ENCODE results near the gene DLGAP1. TPM values are rescaled to one million over a fixed set of nuclear protein-coding genes. Genes with fewer than 3 reads are reported as not detected.

The DLGAP1 gene
- total RNA-seq, 1 experiment from 2014 or later, result 0.07 TPM

DNA sequence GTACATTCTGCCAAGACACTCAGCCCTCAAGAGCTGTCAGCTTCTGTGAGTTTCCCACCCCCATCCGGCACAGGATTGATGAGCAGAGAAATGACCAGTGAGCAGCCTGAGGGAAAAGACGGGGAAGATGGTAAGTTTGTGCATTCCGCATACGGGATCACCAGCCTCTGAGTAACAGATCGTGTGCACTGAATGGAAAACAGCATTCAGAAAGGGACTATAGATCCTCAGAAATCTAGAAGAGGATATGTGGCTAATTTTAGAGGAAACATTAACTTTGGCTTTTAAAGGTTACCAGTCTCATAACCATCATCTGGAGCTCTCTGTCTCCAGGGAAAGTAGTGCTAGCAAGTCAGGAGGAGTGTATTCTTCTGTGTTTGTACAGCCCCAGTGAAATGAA lies 679.1 kb downstream of the DLGAP1 start:
- Mint-ChIP-seq H3K4me1 (ENCODE audit: low read depth, unreplicated experiment) (peaks cover 17% of the 10 kb centered on the region), H3K36me3 (ENCODE audit: insufficient read depth, unreplicated experiment) (no peaks in the 10 kb centered on the region), H3K27ac (ENCODE audit: unreplicated experiment) (no peak overlapping the region), H3K9me3 (ENCODE audit: unreplicated experiment) (no peaks in the 10 kb centered on the region), H3K4me3 (ENCODE audit: unreplicated experiment) (no peak overlapping the region), H3K27me3 (ENCODE audit: insufficient read depth, unreplicated experiment) (no peaks in the 10 kb centered on the region)
- Histone ChIP-seq H3K4me3 (ENCODE audit: low read depth, low read length) (no peak overlapping the region), H3K36me3 (ENCODE audit: control insufficient read depth, insufficient read depth, low read length) (no peaks in the 10 kb centered on the region), H3K4me1 (peaks cover 25% of the 10 kb centered on the region), H3K27me3 (replicated peaks; ENCODE audit: control insufficient read depth, insufficient read depth, low read length) (no peaks in the 10 kb centered on the region), H3K9me3 (no peaks in the 10 kb centered on the region)
- TF ChIP-seq, protein P1, sequence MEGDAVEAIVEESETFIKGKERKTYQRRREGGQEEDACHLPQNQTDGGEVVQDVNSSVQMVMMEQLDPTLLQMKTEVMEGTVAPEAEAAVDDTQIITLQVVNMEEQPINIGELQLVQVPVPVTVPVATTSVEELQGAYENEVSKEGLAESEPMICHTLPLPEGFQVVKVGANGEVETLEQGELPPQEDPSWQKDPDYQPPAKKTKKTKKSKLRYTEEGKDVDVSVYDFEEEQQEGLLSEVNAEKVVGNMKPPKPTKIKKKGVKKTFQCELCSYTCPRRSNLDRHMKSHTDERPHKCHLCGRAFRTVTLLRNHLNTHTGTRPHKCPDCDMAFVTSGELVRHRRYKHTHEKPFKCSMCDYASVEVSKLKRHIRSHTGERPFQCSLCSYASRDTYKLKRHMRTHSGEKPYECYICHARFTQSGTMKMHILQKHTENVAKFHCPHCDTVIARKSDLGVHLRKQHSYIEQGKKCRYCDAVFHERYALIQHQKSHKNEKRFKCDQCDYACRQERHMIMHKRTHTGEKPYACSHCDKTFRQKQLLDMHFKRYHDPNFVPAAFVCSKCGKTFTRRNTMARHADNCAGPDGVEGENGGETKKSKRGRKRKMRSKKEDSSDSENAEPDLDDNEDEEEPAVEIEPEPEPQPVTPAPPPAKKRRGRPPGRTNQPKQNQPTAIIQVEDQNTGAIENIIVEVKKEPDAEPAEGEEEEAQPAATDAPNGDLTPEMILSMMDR (IDR thresholded peaks at IDR 0.05; ENCODE audit: insufficient read depth in 1 of 2, low read depth in 1 of 2, low read length in 1 of 2, severe bottlenecking in 1 of 2, unreplicated experiment in 1 of 2), result no peak
- BruUV-seq (replicated peaks), result no TSS peak
- no peak for DNase-seq
- intact Hi-C loops (cut with micrococcal nuclease; ENCODE audit: unreplicated experiment), result no loop called here
- ChIA-PET CTCF (no interaction called here), POLR2A (no interaction called here)

DNA sequence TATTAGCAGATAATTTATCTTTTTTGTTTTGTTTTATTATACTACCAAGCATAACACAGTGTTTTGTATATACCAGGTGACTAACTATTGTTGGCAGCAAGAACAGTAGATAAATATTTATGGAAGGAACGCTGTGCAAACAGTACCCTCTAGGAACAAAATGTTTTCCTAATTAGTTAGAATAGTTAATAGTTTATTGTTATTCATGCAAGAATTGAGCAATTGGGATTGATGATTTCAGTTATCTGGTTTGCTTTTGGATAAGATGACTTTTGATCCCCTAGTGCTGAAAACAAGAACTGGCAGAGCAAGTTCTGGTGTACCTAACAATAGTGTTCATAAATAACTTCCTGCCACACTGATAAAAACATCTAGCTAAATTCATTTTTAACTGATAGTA lies 681.8 kb downstream of the DLGAP1 start:
- no peaks in the 10 kb centered on the region for H3K36me3 Mint-ChIP-seq (ENCODE audit: insufficient read depth, unreplicated experiment)
- POLR2A ChIA-PET, result interaction anchor here (0.5 kb wide), 1 partner anchor 168 kb away, joined by 4 read pairs; no protein-coding TSS in a partner anchor
- TF ChIP-seq, protein P1 (IDR thresholded peaks at IDR 0.05; ENCODE audit: insufficient read depth in 1 of 2, low read depth in 1 of 2, low read length in 1 of 2, severe bottlenecking in 1 of 2, unreplicated experiment in 1 of 2), result peak; percentile 9 to 25
- CTCF ChIA-PET, result interaction anchor here (2.8 to 4.5 kb wide), 2 partner anchors 96 to 133 kb away, joined by 15 to 35 read pairs; no protein-coding TSS in a partner anchor
- Histone ChIP-seq H3K27me3 (replicated peaks; ENCODE audit: control insufficient read depth, insufficient read depth, low read length) (no peaks in the 10 kb centered on the region), H3K36me3 (ENCODE audit: control insufficient read depth, insufficient read depth, low read length) (no peaks in the 10 kb centered on the region), H3K4me3 (ENCODE audit: low read depth, low read length) (no peak overlapping the region), H3K4me1 (peaks cover 25% of the 10 kb centered on the region), H3K9me3 (no peaks in the 10 kb centered on the region)
- BruUV-seq (replicated peaks), result no TSS peak
- DNase-seq, result peak in 1 of 2 experiments; percentile 46
- H3K27me3 Mint-ChIP-seq (ENCODE audit: insufficient read depth, unreplicated experiment), result no peaks in the 10 kb centered on the region
- H3K27ac Mint-ChIP-seq (ENCODE audit: unreplicated experiment), result no peak overlapping the region
- no peak overlapping the region for H3K4me3 Mint-ChIP-seq (ENCODE audit: unreplicated experiment)
- intact Hi-C loops (cut with micrococcal nuclease; ENCODE audit: unreplicated experiment), result no loop called here
- no peaks in the 10 kb centered on the region for H3K9me3 Mint-ChIP-seq (ENCODE audit: unreplicated experiment)
- H3K4me1 Mint-ChIP-seq (ENCODE audit: low read depth, unreplicated experiment), result peaks cover 17% of the 10 kb centered on the region

DNA sequence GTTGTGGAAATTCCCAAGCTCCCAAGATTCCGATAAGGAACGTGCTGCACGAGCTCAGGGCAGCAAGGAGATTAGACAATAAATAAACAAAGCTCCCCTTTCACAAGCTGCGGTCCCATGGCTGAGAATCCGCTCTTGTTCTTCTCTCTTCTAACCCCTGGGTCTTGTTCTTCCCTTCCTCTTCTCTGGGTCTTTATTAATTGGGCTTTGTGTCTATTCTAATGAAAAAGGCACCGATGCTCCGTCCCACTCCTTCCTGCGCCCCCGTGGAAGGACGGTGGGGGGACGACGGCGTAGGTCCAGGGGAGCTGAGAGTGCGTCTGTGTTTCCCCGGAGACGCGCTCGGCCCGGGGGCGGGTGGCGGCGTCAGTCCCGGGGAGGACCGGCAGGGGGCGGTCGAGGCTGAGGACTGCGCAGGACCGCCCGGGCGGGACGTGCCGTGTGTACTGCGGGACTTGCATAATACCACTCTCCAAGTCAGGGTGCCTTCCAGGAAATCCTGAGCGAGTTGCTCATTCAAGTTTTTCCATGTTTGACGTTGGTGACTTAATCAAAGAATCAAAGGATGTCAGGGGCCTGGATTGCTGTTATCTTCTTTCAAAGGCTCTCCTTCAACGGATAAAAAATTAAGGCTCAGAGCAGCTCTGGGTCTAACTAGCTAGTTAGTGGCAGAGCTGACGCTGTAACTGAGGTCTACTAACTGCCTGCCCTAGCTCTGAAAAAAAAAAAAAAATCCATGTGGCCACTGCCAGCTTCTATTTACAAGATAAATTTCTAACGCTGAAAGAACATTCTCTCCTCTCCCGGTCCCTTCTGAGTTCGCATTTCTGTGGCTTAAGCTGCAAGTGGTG lies 683.8 kb downstream of the DLGAP1 start:
- POLR2A ChIA-PET, result interaction anchor here (0.6 to 0.8 kb wide), 2 partner anchors 47 to 474 kb away, joined by 3 to 14 read pairs; no protein-coding TSS in a partner anchor
- intact Hi-C loops (cut with micrococcal nuclease; ENCODE audit: unreplicated experiment), result loop anchor here (1.0 to 2.0 kb wide), 6 partner anchors 50 to 491 kb away; no protein-coding TSS in a partner anchor
- H3K4me1 Mint-ChIP-seq (ENCODE audit: low read depth, unreplicated experiment), result peaks cover 17% of the 10 kb centered on the region
- peak overlapping the region; percentile 65 for H3K4me3 Mint-ChIP-seq (ENCODE audit: unreplicated experiment)
- H3K27me3 Mint-ChIP-seq (ENCODE audit: insufficient read depth, unreplicated experiment), result no peaks in the 10 kb centered on the region
- H3K27ac Mint-ChIP-seq (ENCODE audit: unreplicated experiment), result no peak overlapping the region
- H3K4me3 ChIP-seq (ENCODE audit: low read depth, low read length), result peak overlapping the region; percentile 30
- TF ChIP-seq, protein P1 (IDR thresholded peaks at IDR 0.05; ENCODE audit: insufficient read depth in 1 of 2, low read depth in 1 of 2, low read length in 1 of 2, severe bottlenecking in 1 of 2, unreplicated experiment in 1 of 2), result peak; percentile 91 to 92
- no peaks in the 10 kb centered on the region for H3K36me3 Mint-ChIP-seq (ENCODE audit: insufficient read depth, unreplicated experiment)
- H3K9me3 Mint-ChIP-seq (ENCODE audit: unreplicated experiment), result peaks cover 6% of the 10 kb centered on the region
- peaks cover 25% of the 10 kb centered on the region for H3K4me1 ChIP-seq
- BruUV-seq (replicated peaks), result no TSS peak
- no peaks in the 10 kb centered on the region for H3K36me3 ChIP-seq (ENCODE audit: control insufficient read depth, insufficient read depth, low read length)
- CTCF ChIA-PET, result interaction anchor here (0.6 to 4.5 kb wide), 30 partner anchors 12 to 478 kb away, joined by 3 to 35 read pairs (median 4); no protein-coding TSS in a partner anchor
- no peaks in the 10 kb centered on the region for H3K27me3 ChIP-seq (replicated peaks; ENCODE audit: control insufficient read depth, insufficient read depth, low read length)
- H3K9me3 ChIP-seq, result no peaks in the 10 kb centered on the region
- DNase-seq, result peak; percentile 77 to 93

Data from Caco-2 (cell line).